Activated T-cell treated with anti-CD3 and anti-CD28 coated beads for 24 hours (primary cell): ENCODE data around the gene SDS.

Experiments
- DNase-seq: peaks from one replicate; pipeline ENCODE4 v3.0.0-alpha.2; 2020; ENCODE audit warnings: low read depth

Gene SDS

GRCh38 chr12:113398346-113399290, 5.1 kb downstream of the SDS start:
- DNase-seq = no peak

DNA sequence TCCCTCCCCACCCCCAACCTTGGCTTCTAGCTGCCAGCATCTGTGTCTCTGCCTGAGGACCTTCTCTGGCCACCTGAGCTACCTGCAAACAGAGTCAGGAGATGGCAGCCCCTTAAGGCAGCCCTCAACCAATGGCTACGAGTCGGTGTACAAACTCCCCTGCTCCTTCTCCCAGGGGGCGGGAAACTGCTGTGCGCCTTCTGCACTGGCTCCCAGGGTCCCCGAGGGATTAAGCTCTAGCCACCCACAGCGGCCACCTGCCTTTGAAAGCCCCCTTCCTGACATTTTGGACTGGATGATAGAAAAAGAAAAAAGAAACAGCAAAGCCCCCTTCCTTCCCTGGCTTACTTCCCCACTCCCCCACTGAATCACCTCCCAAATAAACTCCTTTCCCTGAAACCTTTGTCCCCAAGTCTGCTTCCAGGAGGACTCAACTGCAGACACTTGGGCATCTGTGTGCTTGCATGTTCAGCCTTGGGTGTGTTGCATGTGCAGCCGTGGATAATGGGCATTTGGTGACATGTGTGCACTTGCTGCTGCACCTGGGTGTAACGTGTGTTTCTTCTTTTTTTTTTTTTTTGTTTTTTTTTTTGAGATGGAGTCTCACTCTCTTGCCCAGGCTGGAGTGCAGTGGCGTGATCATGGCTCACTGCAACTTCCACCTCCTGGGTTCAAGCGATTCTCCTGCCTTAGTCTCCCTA, 6.0 kb downstream of the SDS start:
- no peak for DNase-seq

DNA sequence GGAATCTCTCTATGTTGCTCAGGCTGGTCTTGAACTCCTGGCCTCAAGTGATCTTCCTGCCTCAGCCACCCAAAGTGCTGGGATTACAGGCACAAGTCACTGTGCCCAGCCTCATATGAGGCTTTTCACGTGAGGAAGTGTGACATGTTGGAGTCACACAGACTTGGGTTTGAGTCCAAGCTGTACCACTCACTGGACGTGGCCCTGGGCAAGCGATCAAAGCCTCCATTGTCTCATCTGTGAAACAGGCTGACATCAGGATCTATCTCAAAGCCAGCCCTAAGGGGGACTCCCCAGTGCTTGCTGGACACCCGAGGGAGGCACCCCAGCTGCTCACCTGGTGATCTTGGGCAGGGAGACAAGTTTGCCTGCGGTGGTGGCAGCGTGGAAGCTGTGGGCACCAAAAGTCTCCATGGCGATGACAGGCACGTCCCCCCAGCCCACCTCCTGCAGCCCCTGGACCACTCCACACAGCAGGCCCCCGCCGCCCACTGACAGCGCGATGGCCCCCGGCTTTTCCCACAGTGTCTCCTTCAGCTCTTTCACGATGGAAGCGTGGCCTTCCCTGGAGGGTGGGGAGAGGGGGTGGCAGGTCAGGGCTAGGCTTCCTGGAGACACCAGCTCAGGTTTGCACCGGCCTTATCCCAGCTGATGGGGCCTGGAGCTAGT, 6.7 kb downstream of the SDS start:
- DNase-seq = no peak

DNA sequence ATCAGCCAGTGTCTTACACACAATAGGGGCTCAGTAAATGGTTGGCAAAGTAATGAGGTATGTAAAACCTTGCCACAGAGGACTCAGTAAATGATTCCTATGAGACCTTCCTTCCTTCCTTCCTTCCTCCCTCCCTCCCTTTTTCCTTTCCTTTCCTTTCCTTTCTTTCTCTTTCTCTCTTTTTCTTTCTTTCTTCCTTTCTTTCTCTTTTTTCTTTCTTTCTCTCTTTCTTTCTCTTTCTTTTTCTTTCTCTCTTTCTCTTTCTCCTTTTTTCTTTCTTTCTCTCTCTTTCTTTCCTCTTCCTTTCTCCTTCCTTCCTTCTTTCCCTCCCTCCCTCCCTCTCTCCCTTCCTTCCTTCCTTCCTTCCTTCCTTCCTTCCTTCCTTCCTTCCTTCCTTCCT, 7.5 kb downstream of the SDS start:
- no peak for DNase-seq

DNA sequence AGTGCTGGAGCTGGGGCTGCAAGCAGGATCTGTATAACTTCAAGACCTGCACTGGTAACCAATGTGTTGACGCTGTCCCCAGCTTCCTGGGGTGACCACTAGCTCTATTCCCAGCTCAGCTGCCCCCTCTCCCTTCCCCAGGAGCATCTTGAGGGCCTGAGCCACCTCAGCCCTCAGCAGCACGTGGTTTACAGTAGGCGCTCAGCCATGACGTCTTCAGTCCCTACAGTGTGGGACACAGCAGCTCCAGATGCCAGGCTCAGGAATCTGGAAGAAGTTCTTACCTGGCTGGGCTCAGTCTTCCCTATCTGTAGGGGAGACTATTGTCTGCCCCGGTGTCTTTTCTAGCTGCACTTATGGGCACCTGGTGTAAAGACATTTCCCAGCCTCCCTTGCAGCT, 8.6 kb downstream of the SDS start:
- DNase-seq = no peak

DNA sequence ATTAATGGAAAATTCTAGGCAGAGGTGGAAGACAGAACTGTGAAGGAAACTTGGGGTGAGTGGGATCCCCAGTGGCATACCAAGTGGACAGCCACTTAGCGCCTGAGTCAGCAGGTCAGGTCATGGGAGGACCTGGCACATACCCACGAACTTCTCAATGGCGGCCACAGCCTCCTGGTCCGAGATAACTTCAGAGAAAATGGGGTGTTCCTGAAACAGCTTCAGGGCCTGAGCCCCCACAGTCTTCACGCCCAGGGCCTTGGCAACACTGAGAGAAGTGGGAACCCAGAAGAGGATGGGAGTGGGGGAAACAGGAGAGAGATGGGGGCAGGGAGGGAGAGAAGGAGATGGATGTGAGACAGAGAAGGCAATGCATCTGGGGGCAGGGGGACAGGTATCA, 9.9 kb downstream of the SDS start:
- no peak for DNase-seq

- no peak for DNase-seq
Measured at GRCh38 chr12:113392988-113393579, 10.6 kb downstream of the SDS start.

GRCh38 chr12:113392520-113392919, 11.2 kb downstream of the SDS start:
- no peak for DNase-seq

DNA sequence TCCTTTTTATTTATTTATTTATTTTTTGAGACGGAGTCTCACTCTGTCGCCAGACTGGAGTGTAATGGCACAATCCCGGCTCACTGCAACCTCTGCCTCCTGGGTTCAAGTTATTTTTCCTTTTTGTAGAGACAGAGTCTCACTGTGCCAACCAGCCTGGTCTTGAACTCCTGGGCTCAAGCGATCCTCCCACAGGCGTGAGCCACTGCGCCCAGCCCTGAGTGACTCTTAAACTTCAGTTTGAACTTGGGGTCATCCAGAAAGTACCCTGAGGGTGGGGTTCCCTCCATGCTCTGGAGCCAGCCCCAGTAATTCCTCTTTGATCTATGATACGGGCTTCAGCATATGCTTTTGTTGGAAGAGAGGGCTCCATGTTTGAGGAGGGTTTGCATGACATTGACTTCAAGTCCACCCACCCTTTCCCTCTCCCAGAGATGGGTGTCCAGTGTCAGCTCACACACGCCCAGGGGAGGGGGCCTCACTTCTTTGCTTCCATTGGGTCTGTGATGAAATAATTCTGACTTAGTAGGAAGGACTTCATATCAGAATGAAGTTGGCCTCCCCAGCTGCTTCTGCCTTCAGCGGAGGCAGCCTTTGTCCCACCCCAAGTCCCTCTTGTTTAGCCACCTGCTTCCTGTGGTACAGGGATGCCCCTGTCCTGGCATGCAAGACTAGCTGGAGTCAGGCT, 11.9 kb downstream of the SDS start:
- no peak for DNase-seq

- DNase-seq = no peak
Measured at GRCh38 chr12:113391145-113391544, 12.5 kb downstream of the SDS start.

DNA sequence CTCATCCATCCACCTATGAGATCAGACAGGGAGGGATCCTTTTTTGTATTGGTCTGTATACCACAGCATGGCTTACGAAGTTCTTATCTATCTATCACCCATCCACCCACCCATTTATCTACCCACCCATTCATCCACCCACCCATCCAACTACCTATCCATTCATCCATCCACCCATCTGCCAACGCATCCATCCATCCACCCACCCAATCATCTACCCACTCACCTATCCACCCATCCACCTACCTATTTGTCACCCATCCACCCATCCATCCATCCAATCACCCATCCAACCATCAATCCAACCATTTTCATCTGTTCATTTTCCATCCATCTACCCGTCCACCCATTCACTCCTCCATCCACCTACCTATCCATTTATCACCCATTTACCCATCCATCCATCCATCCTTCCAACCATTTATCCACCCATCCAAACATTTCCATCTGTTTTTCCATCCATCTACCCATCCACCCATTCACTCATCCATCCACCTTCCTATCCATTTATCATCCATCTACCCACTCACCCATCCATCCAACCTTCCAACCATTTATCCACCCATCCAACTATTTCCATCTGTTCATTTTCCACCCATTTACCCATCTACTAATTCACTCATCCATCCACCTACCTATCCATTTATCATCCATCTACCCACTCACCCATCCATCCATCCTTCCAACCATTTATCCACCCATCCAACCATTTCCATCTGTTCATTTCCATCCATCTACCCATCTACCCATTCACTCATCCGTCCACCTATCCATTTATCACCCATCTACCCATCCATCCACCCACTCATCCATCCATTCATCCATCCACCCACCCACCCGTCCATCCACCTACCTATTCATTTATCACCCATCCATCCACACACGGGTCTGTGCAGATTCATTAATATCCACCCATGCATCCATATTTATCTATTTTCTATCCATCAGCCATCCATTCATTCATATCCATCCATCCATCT, 13.3 kb downstream of the SDS start:
- DNase-seq = no peak

GRCh38 chr12:113388351-113388750, 15.3 kb downstream of the SDS start:
- DNase-seq = no peak

DNA sequence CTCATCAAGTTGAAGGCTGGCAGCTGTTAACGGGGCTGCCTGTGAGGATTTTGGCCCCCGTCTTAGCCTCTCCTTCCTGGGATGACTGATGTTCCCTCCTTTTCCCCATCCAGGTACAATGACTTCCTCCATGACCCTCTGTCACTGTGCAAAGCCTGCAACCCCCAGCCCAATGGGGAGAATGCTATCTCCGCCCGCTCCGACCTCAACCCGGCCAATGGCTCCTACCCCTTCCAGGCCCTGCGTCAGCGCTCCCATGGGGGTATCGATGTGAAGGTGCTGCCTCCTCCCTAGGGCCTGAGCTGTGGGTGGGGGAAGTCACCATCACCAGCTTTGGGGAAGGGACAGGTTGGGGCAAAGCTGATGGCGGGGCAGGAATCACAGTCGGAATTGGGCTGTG, 16.1 kb downstream of the SDS start:
- DNase-seq = no peak

- no peak for DNase-seq
Measured at GRCh38 chr12:113386866-113387566, 16.7 kb downstream of the SDS start.

DNA sequence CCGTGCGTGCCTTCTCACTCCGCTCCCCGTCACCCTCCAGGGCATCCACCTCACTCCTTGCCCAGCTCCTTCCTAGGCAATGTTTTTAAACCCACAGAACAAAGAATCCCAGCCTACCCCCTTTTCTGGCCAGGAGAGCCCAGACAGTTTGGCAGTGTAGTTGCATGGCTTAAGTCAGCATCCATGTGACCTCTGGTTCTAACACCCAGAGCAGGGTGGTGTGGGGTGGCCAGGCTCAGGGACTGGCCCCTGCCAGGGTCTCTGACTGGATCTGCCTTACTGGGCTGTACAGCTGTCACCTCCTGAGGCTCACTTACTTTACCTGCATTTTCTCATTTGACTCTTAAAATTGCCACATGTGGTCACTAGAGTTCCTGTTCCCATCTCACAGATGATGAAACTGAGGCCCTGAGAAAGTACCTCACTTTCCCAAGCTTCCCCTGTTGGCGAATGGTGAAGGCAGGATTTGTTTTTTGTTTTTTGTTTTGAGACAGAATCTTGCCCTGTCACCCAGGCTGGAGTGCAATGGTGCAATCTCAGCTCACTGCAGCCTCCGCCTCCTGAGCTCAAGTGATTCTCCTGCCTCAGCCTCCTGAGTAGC, 18.3 kb downstream of the SDS start:
- no peak for DNase-seq

DNA sequence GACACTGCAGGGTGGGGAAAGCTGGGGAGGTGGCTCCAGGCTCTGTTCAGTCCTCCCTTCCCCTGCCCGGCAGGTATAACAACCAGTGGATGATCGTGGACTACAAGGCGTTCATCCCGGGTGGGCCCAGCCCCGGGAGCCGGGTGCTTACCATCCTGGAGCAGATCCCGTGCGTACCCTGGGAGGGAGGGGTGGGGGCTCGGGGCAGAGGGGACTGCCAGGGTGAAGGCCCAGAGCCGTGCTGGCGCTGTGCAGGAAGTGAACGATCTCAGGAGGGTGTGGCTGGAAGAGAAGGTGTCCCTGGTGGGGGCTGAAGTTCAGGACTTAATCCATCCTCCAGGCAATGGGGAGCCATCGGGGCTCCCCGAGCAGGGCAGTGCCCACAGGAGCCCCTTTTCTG, 18.9 kb downstream of the SDS start:
- no peak for DNase-seq

GRCh38 chr12:113382206-113382605, 21.5 kb downstream of the SDS start:
- no peak for DNase-seq

DNA sequence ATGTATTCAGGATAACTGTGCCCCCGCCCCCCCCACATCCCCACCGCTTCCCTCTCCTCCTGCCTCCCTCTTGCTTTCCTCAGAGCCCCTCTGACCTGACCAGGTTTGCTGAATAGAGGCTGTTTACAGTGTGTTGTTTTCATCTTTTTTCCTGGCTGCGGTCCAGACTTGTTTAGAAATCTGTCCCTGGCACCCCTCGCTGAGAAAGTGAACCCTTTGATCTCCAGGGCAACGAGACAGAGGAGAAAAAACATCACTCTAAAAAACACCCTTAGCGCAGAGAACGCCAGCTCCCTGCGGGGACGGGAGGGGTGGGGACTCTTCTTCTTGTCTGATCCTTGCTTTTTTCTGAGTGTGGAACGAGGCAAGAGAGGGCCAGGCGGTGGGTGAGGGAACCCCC, 22.5 kb downstream of the SDS start:
- DNase-seq = no peak

- no peak for DNase-seq
Measured at GRCh38 chr12:113378291-113378690, 25.4 kb downstream of the SDS start.
